GM23338 (cell line): Measurements from ENCODE around the gene CBARP. TPM values are rescaled to one million over a fixed set of nuclear protein-coding genes. Genes with fewer than 3 reads are reported as not detected.

Source experiments
- ATAC-seq: fragments of 200-7000 bp; cut with Tn5 transposase; 3 replicates; pipeline ENCODE4 v1.9.1; 2020
- DNase-seq: peaks from one replicate; pipeline ENCODE4 v3.0.0-alpha.2; 2015; ENCODE audit warnings: low spot score
- H2AFZ ChIP-seq: fragments of 200-600 bp; sonication (generic); 2 replicates; pipeline ENCODE4 v1.8.0; 2016; ENCODE audit warnings: antibody characterized with exemption, mild to moderate bottlenecking, moderate library complexity
- H3F3A ChIP-seq: fragments of 200-600 bp; sonication (generic); replicated peaks from 2 replicates; pipeline ENCODE4 v1.8.0; 2017; ENCODE audit warnings: antibody characterized with exemption, mixed run types, low read depth
- H3K27ac ChIP-seq: fragments of 200-600 bp; sonication (generic); 2 replicates; pipeline ENCODE4 v1.6.1; 2016; ENCODE audit warnings: low read depth
- H3K27me3 ChIP-seq: fragments of 200-600 bp; sonication (generic); 2 replicates; pipeline ENCODE4 v1.8.0; 2016; ENCODE audit warnings: mild to moderate bottlenecking, mixed run types, moderate library complexity; ENCODE audit not compliant: insufficient read depth
- H3K36me3 ChIP-seq: fragments of 200-600 bp; sonication (generic); 2 replicates; pipeline ENCODE4 v1.8.0; 2016; ENCODE audit warnings: mild to moderate bottlenecking; ENCODE audit not compliant: insufficient read depth
- H3K4me1 ChIP-seq: fragments of 200-600 bp; sonication (generic); 2 replicates; pipeline ENCODE4 v1.8.0; 2016; ENCODE audit warnings: mild to moderate bottlenecking, moderate library complexity; ENCODE audit not compliant: insufficient read depth
- H3K4me2 ChIP-seq: fragments of 200-600 bp; sonication (generic); 2 replicates; pipeline ENCODE4 v1.7.1; 2017; ENCODE audit warnings: mixed run types
- H3K4me3 ChIP-seq: fragments of 200-600 bp; sonication (generic); 2 replicates; pipeline ENCODE4 v1.6.1; 2016; ENCODE audit warnings: mixed run types
- H3K79me2 ChIP-seq: fragments of 200-600 bp; sonication (generic); replicated peaks from 2 replicates; pipeline ENCODE4 v1.8.0; 2017; ENCODE audit warnings: mild to moderate bottlenecking; ENCODE audit not compliant: insufficient read depth
- H3K9me2 ChIP-seq: fragments of 200-600 bp; sonication (generic); 2 replicates; pipeline ENCODE4 v1.8.0; 2017; ENCODE audit not compliant: insufficient read depth
- H4K20me1 ChIP-seq: fragments of 200-600 bp; sonication (generic); replicated peaks from 2 replicates; pipeline ENCODE4 v1.8.0; 2017; ENCODE audit warnings: mild to moderate bottlenecking; ENCODE audit not compliant: insufficient read depth
- H3K27ac Mint-ChIP-seq: 2 replicates; pipeline ENCODE4 v1.8.0; 2020; ENCODE audit warnings: inconsistent platforms, mild to moderate bottlenecking, moderate library complexity, mixed read lengths
- H3K27me3 Mint-ChIP-seq: 3 replicates; pipeline ENCODE4 v1.8.0; 2022; ENCODE audit warnings: low read depth, mild to moderate bottlenecking, moderate library complexity, mixed read lengths, inconsistent platforms; ENCODE audit not compliant: insufficient read depth, poor library complexity
- H3K36me3 Mint-ChIP-seq: 3 replicates; pipeline ENCODE4 v1.8.0; 2021; ENCODE audit warnings: low read depth, mild to moderate bottlenecking, inconsistent platforms, moderate library complexity, mixed read lengths
- H3K4me1 Mint-ChIP-seq: 3 replicates; pipeline ENCODE4 v1.8.0; 2020; ENCODE audit warnings: mild to moderate bottlenecking, inconsistent platforms, mixed read lengths
- H3K4me3 Mint-ChIP-seq: 3 replicates; pipeline ENCODE4 v1.8.0; 2021; ENCODE audit warnings: moderate library complexity, mild to moderate bottlenecking, inconsistent platforms, mixed read lengths
- H3K9me3 Mint-ChIP-seq: 3 replicates; pipeline ENCODE4 v1.8.0; 2020; ENCODE audit warnings: moderate library complexity, mild to moderate bottlenecking, inconsistent platforms, mixed read lengths
- CREB1 ChIP-seq: fragments of 250-450 bp; sonication (Bioruptor Pico); IDR thresholded peaks from 2 replicates; pipeline ENCODE4 v1.5.0; 2020; ENCODE audit warnings: low read depth, mild to moderate bottlenecking, moderate library complexity
- EZH2 ChIP-seq: fragments of 200-600 bp; sonication (generic); IDR thresholded peaks from one replicate; pipeline ENCODE4 v1.8.0; 2017; ENCODE audit warnings: antibody characterized with exemption, mild to moderate bottlenecking, low read depth; ENCODE audit not compliant: unreplicated experiment
- EZH2phosphoT487 ChIP-seq: fragments of 200-600 bp; sonication (generic); IDR thresholded peaks from one replicate; pipeline ENCODE4 v1.8.1; 2018; ENCODE audit warnings: antibody characterized with exemption; ENCODE audit not compliant: unreplicated experiment
- JUNB ChIP-seq: IDR thresholded peaks from one replicate; pipeline ENCODE4 v1.6.1; 2016; ENCODE audit warnings: antibody characterized with exemption; ENCODE audit not compliant: unreplicated experiment
- POLR2AphosphoS5 ChIP-seq: IDR thresholded peaks from 2 replicates; pipeline ENCODE4 v1.6.1; 2016; ENCODE audit warnings: antibody characterized with exemption, low read depth
- STAT1 ChIP-seq: IDR thresholded peaks from one replicate; pipeline ENCODE4 v1.6.1; 2016; ENCODE audit warnings: antibody characterized with exemption; ENCODE audit not compliant: unreplicated experiment
- ZNF114 ChIP-seq: fragments of 250-450 bp; sonication (Bioruptor Pico); IDR thresholded peaks from 2 replicates; pipeline ENCODE4 v1.5.0; 2020; ENCODE audit warnings: mild to moderate bottlenecking, moderate library complexity
- ZNF331 ChIP-seq: fragments of 250-450 bp; sonication (Bioruptor Pico); IDR thresholded peaks from 2 replicates; pipeline ENCODE4 v1.5.0; 2020; ENCODE audit warnings: low read depth, mild to moderate bottlenecking, moderate library complexity
- ZNF462 ChIP-seq: fragments of 250-450 bp; sonication (Bioruptor Pico); IDR thresholded peaks from 2 replicates; pipeline ENCODE4 v1.5.0; 2020; ENCODE audit warnings: mild to moderate bottlenecking, moderate library complexity
- polyA plus RNA-seq: library from polyadenylated mRNA; unstranded; fragments of >200 nt; fragmentation: Nextera tagmentation; extraction: Ambion mirVana; gene quantifications from 2 replicates; pipeline ENCODE4 v1.2.1, GENCODE V29; 2016
- total RNA-seq: library from RNA; depleted of rRNA; stranded (reverse); fragments of >200 nt; shearing (Covaris generic); gene quantifications from 2 replicates; pipeline ENCODE4 v1.2.3, GENCODE V29; 2014
- TF ChIP-seq, protein P1 (sequence below): IDR thresholded peaks from 2 replicates; pipeline ENCODE4 v1.6.1; 2016; ENCODE audit warnings: antibody characterized with exemption
- TF ChIP-seq, protein P2 (sequence below): IDR thresholded peaks from one replicate; pipeline ENCODE4 v1.6.1; 2018; ENCODE audit warnings: antibody characterized with exemption; ENCODE audit not compliant: unreplicated experiment
- TF ChIP-seq, protein P3 (sequence below), 2 experiments: fragments of 200-600 bp in 1 of 2; sonication (generic) in 1 of 2; conservative IDR thresholded peaks; 2 replicates each; pipeline versions ENCODE4 v1.5.1 to v1.6.1; 2016 to 2017; ENCODE audit warnings: antibody characterized with exemption in 2 of 2, low read depth in 2 of 2, mild to moderate bottlenecking in 2 of 2, moderate library complexity in 1 of 2

Gene CBARP
- total and polyA plus RNA-seq, 2 experiments from 2014 or later = 2.0 to 14.1 TPM

- 0 out of 3 replicates have a peak, but pooled peaks have one; percentile 0 for ATAC-seq
- H4K20me1 ChIP-seq = peaks cover 11% of the 10 kb centered on the region; the same call in 1 of the 2 replicates
- peaks cover 5% of the 10 kb centered on the region for H3K36me3 ChIP-seq
- peak overlapping the region; percentile 64 for H3K4me3 Mint-ChIP-seq
- peaks cover 45% of the 10 kb centered on the region for H3K27me3 Mint-ChIP-seq
- DNase-seq = no peak
- H3K4me1 ChIP-seq = peaks cover 47% of the 10 kb centered on the region
- H3F3A ChIP-seq = peaks cover 44% of the 10 kb centered on the region
- peaks cover 54% of the 10 kb centered on the region for H3K4me1 Mint-ChIP-seq
- peak overlapping the region; percentile 96; the same call in 1 of the 2 replicates for H3K27ac Mint-ChIP-seq
- TF ChIP-seq CREB1 (no peak), ZNF462 (CRISPR knock-in tag) (no peak), EZH2 (no peak), ZNF331 (CRISPR knock-in tag) (no peak), JUNB (no peak), EZH2phosphoT487 (no peak), ZNF114 (no peak), POLR2AphosphoS5 (no peak), STAT1 (no peak)
- TF ChIP-seq, protein P1, sequence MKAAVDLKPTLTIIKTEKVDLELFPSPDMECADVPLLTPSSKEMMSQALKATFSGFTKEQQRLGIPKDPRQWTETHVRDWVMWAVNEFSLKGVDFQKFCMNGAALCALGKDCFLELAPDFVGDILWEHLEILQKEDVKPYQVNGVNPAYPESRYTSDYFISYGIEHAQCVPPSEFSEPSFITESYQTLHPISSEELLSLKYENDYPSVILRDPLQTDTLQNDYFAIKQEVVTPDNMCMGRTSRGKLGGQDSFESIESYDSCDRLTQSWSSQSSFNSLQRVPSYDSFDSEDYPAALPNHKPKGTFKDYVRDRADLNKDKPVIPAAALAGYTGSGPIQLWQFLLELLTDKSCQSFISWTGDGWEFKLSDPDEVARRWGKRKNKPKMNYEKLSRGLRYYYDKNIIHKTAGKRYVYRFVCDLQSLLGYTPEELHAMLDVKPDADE = no peak
- TF ChIP-seq, protein P2, sequence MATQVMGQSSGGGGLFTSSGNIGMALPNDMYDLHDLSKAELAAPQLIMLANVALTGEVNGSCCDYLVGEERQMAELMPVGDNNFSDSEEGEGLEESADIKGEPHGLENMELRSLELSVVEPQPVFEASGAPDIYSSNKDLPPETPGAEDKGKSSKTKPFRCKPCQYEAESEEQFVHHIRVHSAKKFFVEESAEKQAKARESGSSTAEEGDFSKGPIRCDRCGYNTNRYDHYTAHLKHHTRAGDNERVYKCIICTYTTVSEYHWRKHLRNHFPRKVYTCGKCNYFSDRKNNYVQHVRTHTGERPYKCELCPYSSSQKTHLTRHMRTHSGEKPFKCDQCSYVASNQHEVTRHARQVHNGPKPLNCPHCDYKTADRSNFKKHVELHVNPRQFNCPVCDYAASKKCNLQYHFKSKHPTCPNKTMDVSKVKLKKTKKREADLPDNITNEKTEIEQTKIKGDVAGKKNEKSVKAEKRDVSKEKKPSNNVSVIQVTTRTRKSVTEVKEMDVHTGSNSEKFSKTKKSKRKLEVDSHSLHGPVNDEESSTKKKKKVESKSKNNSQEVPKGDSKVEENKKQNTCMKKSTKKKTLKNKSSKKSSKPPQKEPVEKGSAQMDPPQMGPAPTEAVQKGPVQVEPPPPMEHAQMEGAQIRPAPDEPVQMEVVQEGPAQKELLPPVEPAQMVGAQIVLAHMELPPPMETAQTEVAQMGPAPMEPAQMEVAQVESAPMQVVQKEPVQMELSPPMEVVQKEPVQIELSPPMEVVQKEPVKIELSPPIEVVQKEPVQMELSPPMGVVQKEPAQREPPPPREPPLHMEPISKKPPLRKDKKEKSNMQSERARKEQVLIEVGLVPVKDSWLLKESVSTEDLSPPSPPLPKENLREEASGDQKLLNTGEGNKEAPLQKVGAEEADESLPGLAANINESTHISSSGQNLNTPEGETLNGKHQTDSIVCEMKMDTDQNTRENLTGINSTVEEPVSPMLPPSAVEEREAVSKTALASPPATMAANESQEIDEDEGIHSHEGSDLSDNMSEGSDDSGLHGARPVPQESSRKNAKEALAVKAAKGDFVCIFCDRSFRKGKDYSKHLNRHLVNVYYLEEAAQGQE = no peak
- TF ChIP-seq, protein P3, sequence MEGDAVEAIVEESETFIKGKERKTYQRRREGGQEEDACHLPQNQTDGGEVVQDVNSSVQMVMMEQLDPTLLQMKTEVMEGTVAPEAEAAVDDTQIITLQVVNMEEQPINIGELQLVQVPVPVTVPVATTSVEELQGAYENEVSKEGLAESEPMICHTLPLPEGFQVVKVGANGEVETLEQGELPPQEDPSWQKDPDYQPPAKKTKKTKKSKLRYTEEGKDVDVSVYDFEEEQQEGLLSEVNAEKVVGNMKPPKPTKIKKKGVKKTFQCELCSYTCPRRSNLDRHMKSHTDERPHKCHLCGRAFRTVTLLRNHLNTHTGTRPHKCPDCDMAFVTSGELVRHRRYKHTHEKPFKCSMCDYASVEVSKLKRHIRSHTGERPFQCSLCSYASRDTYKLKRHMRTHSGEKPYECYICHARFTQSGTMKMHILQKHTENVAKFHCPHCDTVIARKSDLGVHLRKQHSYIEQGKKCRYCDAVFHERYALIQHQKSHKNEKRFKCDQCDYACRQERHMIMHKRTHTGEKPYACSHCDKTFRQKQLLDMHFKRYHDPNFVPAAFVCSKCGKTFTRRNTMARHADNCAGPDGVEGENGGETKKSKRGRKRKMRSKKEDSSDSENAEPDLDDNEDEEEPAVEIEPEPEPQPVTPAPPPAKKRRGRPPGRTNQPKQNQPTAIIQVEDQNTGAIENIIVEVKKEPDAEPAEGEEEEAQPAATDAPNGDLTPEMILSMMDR (conservative IDR thresholded peaks at IDR 0.05; ENCODE audit: low read depth in 2 of 2) = no peak
- H3K27me3 ChIP-seq = peaks cover 10% of the 10 kb centered on the region; the same call in 1 of the 2 replicates
- H3K36me3 Mint-ChIP-seq = peaks cover 20% of the 10 kb centered on the region
- peak overlapping the region; percentile 94 for H3K4me3 ChIP-seq
- H3K9me3 Mint-ChIP-seq = peaks cover 2% of the 10 kb centered on the region
- H3K27ac ChIP-seq = no peak overlapping the region
- H3K79me2 ChIP-seq = peaks cover 16% of the 10 kb centered on the region
- H3K9me2 ChIP-seq = no peaks in the 10 kb centered on the region
- H2AFZ ChIP-seq = peak overlapping the region; percentile 32; the same call in 1 of the 2 replicates
- H3K4me2 ChIP-seq = peak overlapping the region; percentile 95
Measured at GRCh38 chr19:1265615-1266128, 27.9 kb upstream of the CBARP start.
